ENCODE data around the gene CRB1.

The CRB1 gene

GRCh38 chr1:197469620-197470210 is 201.7 kb downstream of the CRB1 start:
- no peaks in the 10 kb centered on the region for H3K27me3 Mint-ChIP-seq (ENCODE audit: low read depth, poor library complexity)
- H3K36me3 Mint-ChIP-seq (ENCODE audit: low read depth), result no peaks in the 10 kb centered on the region
- no peak overlapping the region for H3K27ac Mint-ChIP-seq
- no peak for DNase-seq
- TF ChIP-seq CTCF (IDR thresholded peaks at IDR 0.05), result no peak
- no peaks in the 10 kb centered on the region for H3K9me3 Mint-ChIP-seq
- H3K4me3 Mint-ChIP-seq, result no peak overlapping the region
- peaks cover 62% of the 10 kb centered on the region for H3K4me1 Mint-ChIP-seq

- no peaks in the 10 kb centered on the region for H3K9me3 Mint-ChIP-seq
These were observed 202.3 kb downstream of the CRB1 start for GRCh38 chr1:197470330-197470729.

GRCh38 chr1:197471248-197471985 is 203.4 kb downstream of the CRB1 start:
- TF ChIP-seq CTCF (IDR thresholded peaks at IDR 0.05), result no peak
- Mint-ChIP-seq H3K4me1 (peaks cover 50% of the 10 kb centered on the region), H3K36me3 (ENCODE audit: low read depth) (no peaks in the 10 kb centered on the region), H3K27ac (no peak overlapping the region), H3K9me3 (no peaks in the 10 kb centered on the region), H3K4me3 (no peak overlapping the region), H3K27me3 (ENCODE audit: low read depth, poor library complexity) (no peaks in the 10 kb centered on the region)
- no peak for DNase-seq

More at GRCh38 chr1:197470330-197470729, 202.3 kb downstream of the CRB1 start:
- DNase-seq, result no peak
- Mint-ChIP-seq H3K27me3 (ENCODE audit: low read depth, poor library complexity) (no peaks in the 10 kb centered on the region), H3K4me3 (no peak overlapping the region), H3K4me1 (peaks cover 57% of the 10 kb centered on the region), H3K27ac (no peak overlapping the region), H3K36me3 (ENCODE audit: low read depth) (no peaks in the 10 kb centered on the region)
- TF ChIP-seq CTCF (IDR thresholded peaks at IDR 0.05), result no peak

GRCh38 chr1:197472141-197472540 is 204.1 kb downstream of the CRB1 start:
- H3K36me3 Mint-ChIP-seq (ENCODE audit: low read depth), result no peaks in the 10 kb centered on the region
- peaks cover 43% of the 10 kb centered on the region for H3K4me1 Mint-ChIP-seq
- H3K4me3 Mint-ChIP-seq, result no peak overlapping the region
- H3K9me3 Mint-ChIP-seq, result no peaks in the 10 kb centered on the region
- H3K27me3 Mint-ChIP-seq (ENCODE audit: low read depth, poor library complexity), result no peaks in the 10 kb centered on the region
- no peak for DNase-seq
- no peak overlapping the region for H3K27ac Mint-ChIP-seq
- TF ChIP-seq CTCF (IDR thresholded peaks at IDR 0.05), result no peak

GRCh38 chr1:197480446-197480845 is 212.4 kb downstream of the CRB1 start:
- no peak for DNase-seq
- Mint-ChIP-seq H3K9me3 (no peaks in the 10 kb centered on the region), H3K4me3 (no peak overlapping the region), H3K4me1 (peaks cover 21% of the 10 kb centered on the region), H3K36me3 (ENCODE audit: low read depth) (no peaks in the 10 kb centered on the region), H3K27me3 (ENCODE audit: low read depth, poor library complexity) (peaks cover 3% of the 10 kb centered on the region), H3K27ac (no peak overlapping the region)
- no peak for TF ChIP-seq CTCF (IDR thresholded peaks at IDR 0.05)

GRCh38 chr1:197481101-197481500 is 213.0 kb downstream of the CRB1 start:
- peaks cover 21% of the 10 kb centered on the region for H3K4me1 Mint-ChIP-seq
- H3K9me3 Mint-ChIP-seq, result no peaks in the 10 kb centered on the region
- peaks cover 3% of the 10 kb centered on the region for H3K27me3 Mint-ChIP-seq (ENCODE audit: low read depth, poor library complexity)

More at GRCh38 chr1:197481101-197481500, 213.0 kb downstream of the CRB1 start:
- no peak for TF ChIP-seq CTCF (IDR thresholded peaks at IDR 0.05)
- no peak overlapping the region for H3K4me3 Mint-ChIP-seq
- peak; percentile 18 for DNase-seq
- H3K36me3 Mint-ChIP-seq (ENCODE audit: low read depth), result no peaks in the 10 kb centered on the region
- peak overlapping the region; percentile 74 for H3K27ac Mint-ChIP-seq
